Activated B cell treated with CpG ODN at 0.5 μM for 24 hours (primary cell): Measurements from ENCODE around the gene NEK1. TPM values are rescaled to one million over a fixed set of nuclear protein-coding genes. Genes with fewer than 3 reads are reported as not detected.

ENCODE experiments used
- ATAC-seq: fragments of 200-7000 bp; cut with Tn5 transposase; one replicate; pipeline ENCODE4 v1.10.0; 2021; ENCODE audit warnings: low read depth, mild to moderate bottlenecking, moderate library complexity
- CTCF ChIA-PET: fragments of 350-600 bp; sonication (Branson Sonifier 250); formaldehyde crosslinking; loops from one replicate; lab custom pipeline; 2021; ENCODE audit warnings: antibody characterized with exemption; lab: Charles Lee
- POLR2A ChIA-PET: fragments of 350-600 bp; sonication (Branson Sonifier 250); formaldehyde crosslinking; loops from one replicate; lab custom pipeline; 2021; ENCODE audit warnings: antibody characterized with exemption; lab: Charles Lee
- DNase-seq: peaks from one replicate; pipeline ENCODE4 v3.0.0; 2022
- H3K27ac Mint-ChIP-seq: one replicate; pipeline ENCODE4 v1.8.0; 2020; ENCODE audit warnings: mixed read lengths
- H3K27me3 Mint-ChIP-seq: one replicate; pipeline ENCODE4 v1.8.0; 2021; ENCODE audit warnings: mixed read lengths
- H3K36me3 Mint-ChIP-seq: one replicate; pipeline ENCODE4 v1.8.0; 2021; ENCODE audit warnings: low read depth, mixed read lengths
- H3K4me1 Mint-ChIP-seq: one replicate; pipeline ENCODE4 v1.8.0; 2021; ENCODE audit warnings: mixed read lengths
- H3K4me3 Mint-ChIP-seq: one replicate; pipeline ENCODE4 v1.8.0; 2020; ENCODE audit warnings: mild to moderate bottlenecking, mixed read lengths
- H3K9me3 Mint-ChIP-seq: one replicate; pipeline ENCODE4 v1.8.0; 2020; ENCODE audit warnings: mixed read lengths
- intact Hi-C: fragments of 100-400 bp; cut with micrococcal nuclease; formaldehyde crosslinking; loops from one replicate; pipeline ENCODE4 v1.15.1; 2024
- total RNA-seq: library from RNA; stranded (reverse); gene quantifications from 2 replicates; pipeline ENCODE4 v1.2.3, GENCODE V29; 2022
- TF ChIP-seq, protein P1 (sequence below): fragments of 200-600 bp; IDR thresholded peaks from one replicate; pipeline ENCODE4 v1.8.0; 2022; ENCODE audit warnings: antibody characterized with exemption, mild to moderate bottlenecking

NEK1 gene
- total RNA-seq, 1 donor from 2014 or later, result 14.3 TPM

DNA sequence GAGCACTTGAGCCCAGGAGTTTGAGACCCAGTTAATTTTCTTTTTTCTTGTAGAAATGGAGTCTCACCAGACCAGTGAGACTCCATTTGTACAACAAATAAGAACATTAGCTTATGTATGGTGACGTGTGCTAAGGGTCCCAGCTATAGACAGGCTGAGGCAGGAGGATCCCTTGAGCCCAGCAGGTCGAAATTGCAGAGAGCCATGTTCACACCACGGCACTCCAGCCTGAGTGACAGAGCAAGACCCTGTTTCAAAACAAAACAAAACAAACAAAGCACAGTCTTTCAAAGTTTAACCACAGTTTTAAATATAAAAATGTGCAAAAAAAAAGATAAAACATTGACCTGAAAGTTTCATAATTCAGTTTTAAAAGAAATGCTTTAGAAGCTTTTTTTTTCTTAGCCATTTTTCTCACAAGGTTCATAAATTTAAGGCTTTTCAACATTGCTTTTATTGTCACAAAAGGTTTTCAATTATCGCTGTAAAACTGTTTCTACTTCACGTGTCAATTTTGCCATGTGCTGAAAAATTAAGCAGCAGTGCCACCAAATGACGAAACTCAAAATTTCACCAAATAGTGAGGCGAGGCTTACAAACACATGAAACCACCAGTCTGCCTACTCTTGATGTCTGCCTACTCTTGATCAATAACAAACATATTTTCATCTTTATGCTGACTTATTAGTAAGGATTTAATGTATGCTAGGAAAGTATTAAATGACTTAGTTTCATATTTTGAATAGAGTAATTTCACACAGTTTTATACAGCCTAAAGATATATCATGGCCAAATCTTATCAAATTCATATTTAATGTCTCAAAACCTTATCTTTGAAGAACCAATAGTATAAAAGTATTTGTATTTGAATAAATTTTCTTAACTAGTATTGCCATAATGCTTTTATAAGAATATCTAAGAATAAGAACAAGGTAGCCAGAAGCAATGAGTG, 126.3 kb downstream of the NEK1 start:
- ChIA-PET POLR2A (no interaction called here), CTCF (interaction anchor here (0.7 to 1.8 kb wide), 11 partner anchors 48 to 564 kb away, joined by 3 to 42 read pairs (median 4); no protein-coding TSS in a partner anchor)
- H3K27ac Mint-ChIP-seq, result no peak overlapping the region
- ATAC-seq (no peak), DNase-seq (no peak)
- H3K9me3 Mint-ChIP-seq, result no peaks in the 10 kb centered on the region
- H3K27me3 Mint-ChIP-seq, result no peaks in the 10 kb centered on the region
- TF ChIP-seq, protein P1, sequence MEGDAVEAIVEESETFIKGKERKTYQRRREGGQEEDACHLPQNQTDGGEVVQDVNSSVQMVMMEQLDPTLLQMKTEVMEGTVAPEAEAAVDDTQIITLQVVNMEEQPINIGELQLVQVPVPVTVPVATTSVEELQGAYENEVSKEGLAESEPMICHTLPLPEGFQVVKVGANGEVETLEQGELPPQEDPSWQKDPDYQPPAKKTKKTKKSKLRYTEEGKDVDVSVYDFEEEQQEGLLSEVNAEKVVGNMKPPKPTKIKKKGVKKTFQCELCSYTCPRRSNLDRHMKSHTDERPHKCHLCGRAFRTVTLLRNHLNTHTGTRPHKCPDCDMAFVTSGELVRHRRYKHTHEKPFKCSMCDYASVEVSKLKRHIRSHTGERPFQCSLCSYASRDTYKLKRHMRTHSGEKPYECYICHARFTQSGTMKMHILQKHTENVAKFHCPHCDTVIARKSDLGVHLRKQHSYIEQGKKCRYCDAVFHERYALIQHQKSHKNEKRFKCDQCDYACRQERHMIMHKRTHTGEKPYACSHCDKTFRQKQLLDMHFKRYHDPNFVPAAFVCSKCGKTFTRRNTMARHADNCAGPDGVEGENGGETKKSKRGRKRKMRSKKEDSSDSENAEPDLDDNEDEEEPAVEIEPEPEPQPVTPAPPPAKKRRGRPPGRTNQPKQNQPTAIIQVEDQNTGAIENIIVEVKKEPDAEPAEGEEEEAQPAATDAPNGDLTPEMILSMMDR, result no peak
- intact Hi-C loops, result loop anchor here (1.0 to 10.0 kb wide), 9 partner anchors 175 to 1303 kb away; partner anchors contain the start of genes CBR4 and SH3RF1
- no peak overlapping the region for H3K4me3 Mint-ChIP-seq
- H3K36me3 Mint-ChIP-seq, result peaks cover 11% of the 10 kb centered on the region
- no peaks in the 10 kb centered on the region for H3K4me1 Mint-ChIP-seq

DNA sequence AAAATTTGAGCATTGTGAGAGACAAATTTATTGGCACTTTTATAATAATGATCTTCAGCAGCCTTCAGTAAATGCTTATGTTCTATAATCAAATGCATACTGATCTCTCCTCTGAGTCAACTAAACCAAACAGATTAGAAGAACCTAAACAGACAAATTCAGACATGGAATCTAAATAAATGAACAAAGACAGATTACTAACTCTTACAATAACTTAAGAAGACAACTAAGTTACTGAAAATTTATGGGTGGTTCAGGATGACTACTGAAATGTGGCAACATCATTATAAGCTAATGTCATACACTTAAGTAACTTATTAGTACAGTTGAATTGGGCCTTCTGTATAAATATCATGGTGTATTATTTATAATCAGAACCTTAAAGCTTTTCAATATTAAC, 127.3 kb downstream of the NEK1 start:
- POLR2A ChIA-PET, result no interaction called here
- CTCF ChIA-PET, result interaction anchor here (0.8 to 1.8 kb wide), 7 partner anchors 217 to 563 kb away, joined by 3 to 42 read pairs (median 4); no protein-coding TSS in a partner anchor
- H3K36me3 Mint-ChIP-seq, result peaks cover 8% of the 10 kb centered on the region

DNA sequence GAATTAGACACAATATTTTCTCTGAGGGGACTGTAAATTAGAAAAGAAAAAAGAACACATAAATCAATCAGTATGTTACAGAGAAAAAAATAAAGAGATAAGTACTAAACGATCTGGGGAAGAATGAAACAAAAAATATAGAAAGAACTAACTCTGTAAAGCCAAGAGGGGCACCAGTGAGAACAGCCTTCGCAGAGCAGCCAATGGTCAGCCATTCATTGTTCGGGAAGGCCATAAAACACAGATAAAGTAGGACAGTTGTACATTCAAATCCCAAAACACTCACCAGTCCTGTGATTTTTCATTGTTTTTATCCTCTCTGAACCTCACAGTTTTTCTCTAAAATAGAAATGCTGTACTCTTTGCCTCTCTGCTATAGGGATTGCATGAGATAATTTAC, 127.9 kb downstream of the NEK1 start:
- Mint-ChIP-seq H3K27ac (no peak overlapping the region), H3K36me3 (peaks cover 11% of the 10 kb centered on the region), H3K4me1 (no peaks in the 10 kb centered on the region), H3K27me3 (no peaks in the 10 kb centered on the region), H3K4me3 (no peak overlapping the region), H3K9me3 (no peaks in the 10 kb centered on the region)
- ChIA-PET POLR2A (interaction anchor here (0.7 kb wide), 1 partner anchor 214 kb away, joined by 5 read pairs; no protein-coding TSS in a partner anchor), CTCF (interaction anchor here (1.1 to 1.8 kb wide), 3 partner anchors 459 to 562 kb away, joined by 4 to 42 read pairs (median 10); no protein-coding TSS in a partner anchor)
- TF ChIP-seq, protein P1, result no peak
- no peak for ATAC-seq
- intact Hi-C loops, result loop anchor here (2.0 to 10.0 kb wide), 2 partner anchors 174 to 400 kb away; no protein-coding TSS in a partner anchor
- no peak for DNase-seq

More for the DNA sequence above, 127.3 kb downstream of the NEK1 start:
- Mint-ChIP-seq H3K9me3 (no peaks in the 10 kb centered on the region), H3K27ac (no peak overlapping the region), H3K4me3 (no peak overlapping the region), H3K27me3 (no peaks in the 10 kb centered on the region), H3K4me1 (no peaks in the 10 kb centered on the region)
- ATAC-seq (no peak), DNase-seq (no peak)
- TF ChIP-seq, protein P1, result no peak
- intact Hi-C loops, result loop anchor here (2.0 to 10.0 kb wide), 3 partner anchors 174 to 898 kb away; no protein-coding TSS in a partner anchor

DNA sequence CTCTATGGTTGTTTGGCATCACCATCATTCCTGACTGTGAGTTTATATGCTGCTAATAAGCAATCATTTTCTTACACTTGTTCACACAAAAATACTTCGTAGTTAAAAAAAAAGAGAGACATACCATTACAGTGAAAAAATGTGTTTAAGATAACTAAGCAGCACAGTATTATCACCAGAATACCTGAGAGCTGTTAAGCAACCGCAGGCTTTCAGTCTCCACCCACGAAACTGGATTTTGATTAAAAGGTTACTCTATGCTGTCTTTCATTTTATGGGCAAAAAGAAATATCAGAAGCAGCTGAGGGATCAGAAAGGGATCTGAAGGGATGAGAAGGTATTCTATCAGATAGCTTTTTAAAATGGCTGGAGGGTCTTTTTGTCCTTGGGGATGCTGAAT, 148.3 kb downstream of the NEK1 start:
- ATAC-seq (no peak), DNase-seq (no peak)
- TF ChIP-seq, protein P1, result no peak
- no peaks in the 10 kb centered on the region for H3K4me1 Mint-ChIP-seq
- no peak overlapping the region for H3K27ac Mint-ChIP-seq
- H3K27me3 Mint-ChIP-seq, result no peaks in the 10 kb centered on the region
- H3K4me3 Mint-ChIP-seq, result no peak overlapping the region
- intact Hi-C loops, result no loop called here
- peaks cover 32% of the 10 kb centered on the region for H3K36me3 Mint-ChIP-seq
- peaks cover 4% of the 10 kb centered on the region for H3K9me3 Mint-ChIP-seq
- ChIA-PET CTCF (no interaction called here), POLR2A (no interaction called here)

DNA sequence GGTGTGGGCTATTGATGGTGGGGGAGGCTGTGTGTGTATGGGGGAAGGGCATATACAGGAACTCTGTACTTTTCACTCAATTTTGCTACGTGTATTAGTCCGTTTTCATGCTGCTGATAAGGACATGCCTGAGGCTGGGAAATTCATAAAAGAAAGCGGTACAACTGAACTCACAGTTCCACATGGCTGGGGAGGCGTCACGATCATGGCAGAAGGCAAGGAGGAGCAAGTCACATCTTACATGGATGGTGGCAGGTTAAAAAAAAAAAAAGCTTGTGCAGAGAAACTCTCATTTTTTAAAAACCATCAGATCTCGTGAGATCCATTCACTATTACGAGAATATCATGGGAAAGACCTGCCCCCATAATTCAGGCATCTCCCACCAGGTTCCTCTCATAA, 152.3 kb downstream of the NEK1 start:
- no peaks in the 10 kb centered on the region for H3K27me3 Mint-ChIP-seq
- TF ChIP-seq, protein P1, result no peak
- H3K4me1 Mint-ChIP-seq, result no peaks in the 10 kb centered on the region
- no peak for ATAC-seq
- H3K4me3 Mint-ChIP-seq, result no peak overlapping the region
- CTCF ChIA-PET, result no interaction called here
- H3K9me3 Mint-ChIP-seq, result peaks cover 10% of the 10 kb centered on the region
- no peak for DNase-seq
- POLR2A ChIA-PET, result no interaction called here
- H3K27ac Mint-ChIP-seq, result no peak overlapping the region
- intact Hi-C loops, result no loop called here
- peaks cover 55% of the 10 kb centered on the region for H3K36me3 Mint-ChIP-seq
